Measurements from ENCODE around the gene ACER3. TPM values are rescaled to one million over a fixed set of nuclear protein-coding genes. Genes with fewer than 3 reads are reported as not detected.
A peak's percentile ranks its signal among the peaks of the same experiment; 100 is the strongest.

The ACER3 gene
- total and polyA plus RNA-seq, 2 donors (not counting 1 experiment from before 2014, with no cell fraction given), result 3.3 to 12.9 TPM

GRCh38 chr11:76863196-76863777 lies 2.6 kb downstream of the ACER3 start:
- Mint-ChIP-seq H3K4me3 (peak overlapping the region; percentile 29), H3K9me3 (ENCODE audit: insufficient read depth) (no peaks in the 10 kb centered on the region), H3K4me1 (peaks cover 28% of the 10 kb centered on the region), H3K27me3 (no peaks in the 10 kb centered on the region), H3K27ac (no peak overlapping the region)
- no peak overlapping the region for H2AFZ ChIP-seq (ENCODE audit: insufficient read depth, low read depth, low read length, poor library complexity, severe bottlenecking)
- intact Hi-C loops (cut with micrococcal nuclease), result loop anchor here (5.0 to 10.0 kb wide), 2 partner anchors 54 to 478 kb away; partner anchors contain the start of genes GVQW3 and THAP12
- H3K27ac ChIP-seq (ENCODE audit: low read length in 2 of 2), result no peak overlapping the region
- H4K20me1 ChIP-seq (ENCODE audit: control insufficient read depth, insufficient read depth, low read length, poor library complexity, severe bottlenecking), result no peaks in the 10 kb centered on the region
- ChIA-PET POLR2A (no interaction called here), CTCF (no interaction called here)
- 29% methylated on average over 1 of the region's 3 CpGs for WGBS (ENCODE audit: insufficient coverage)
- peaks cover 23 to 30% of the 10 kb centered on the region in 2 donors for H3K4me1 ChIP-seq (ENCODE audit: control insufficient read depth in 2 of 2, insufficient read depth in 2 of 2, low read length in 2 of 2)
- H3K36me3 ChIP-seq (replicated peaks in 1 of 2; ENCODE audit: control extremely low read depth in 1 of 2, control insufficient read depth in 1 of 2, extremely low read depth in 1 of 2, insufficient read depth in 2 of 2, low read length in 1 of 2), result no peaks in the 10 kb centered on the region
- H3K4me2 ChIP-seq (replicated peaks; ENCODE audit: low read depth, low read length, poor library complexity, severe bottlenecking), result peak overlapping the region; percentile 11
- H3K9ac ChIP-seq (ENCODE audit: low read length), result no peak overlapping the region
- peaks cover 26% of the 10 kb centered on the region for H3K79me2 ChIP-seq (ENCODE audit: control insufficient read depth, insufficient read depth, low read length)
- no peak for TF ChIP-seq EZH2 (IDR thresholded peaks at IDR 0.05; ENCODE audit: borderline replicate concordance, insufficient read depth, low read depth, low read length, poor library complexity, severe bottlenecking)
- no peak for TF ChIP-seq CTCF (IDR thresholded peaks at IDR 0.05)
- no peak overlapping the region for H3K4me3 ChIP-seq (ENCODE audit: control extremely low read depth in 1 of 5, extremely low read depth in 1 of 5, insufficient read depth in 1 of 5, low read depth in 2 of 5, low read length in 4 of 5)
- H3K27me3 ChIP-seq (replicated peaks in 1 of 4; ENCODE audit: control extremely low read depth in 1 of 4, control insufficient read depth in 3 of 4, insufficient read depth in 4 of 4, low read length in 3 of 4), result no peaks in the 10 kb centered on the region
- ATAC-seq (ENCODE audit: low read depth) (no peak), DNase-seq (peak; percentile 20)
- no peaks in the 10 kb centered on the region for H3K9me3 ChIP-seq (ENCODE audit: control extremely low read depth in 1 of 3, control insufficient read depth in 2 of 3, insufficient read depth in 1 of 3, low read length in 2 of 3)

- Histone ChIP-seq H4K20me1 (ENCODE audit: control insufficient read depth, insufficient read depth, low read length, poor library complexity, severe bottlenecking) (no peaks in the 10 kb centered on the region), H3K9me3 (ENCODE audit: control extremely low read depth in 1 of 3, control insufficient read depth in 2 of 3, insufficient read depth in 1 of 3, low read length in 2 of 3) (no peaks in the 10 kb centered on the region), H3K79me2 (ENCODE audit: control insufficient read depth, insufficient read depth, low read length) (peaks cover 15% of the 10 kb centered on the region), H3K27me3 (replicated peaks in 1 of 4; ENCODE audit: control extremely low read depth in 1 of 4, control insufficient read depth in 3 of 4, insufficient read depth in 4 of 4, low read length in 3 of 4) (no peaks in the 10 kb centered on the region), H3K4me1 (ENCODE audit: control insufficient read depth in 2 of 2, insufficient read depth in 2 of 2, low read length in 2 of 2) (peaks cover 9% of the 10 kb centered on the region in 2 donors), H3K4me3 (ENCODE audit: control extremely low read depth in 1 of 5, extremely low read depth in 1 of 5, insufficient read depth in 1 of 5, low read depth in 2 of 5, low read length in 4 of 5) (no peak overlapping the region), H3K36me3 (replicated peaks in 1 of 2; ENCODE audit: control extremely low read depth in 1 of 2, control insufficient read depth in 1 of 2, extremely low read depth in 1 of 2, insufficient read depth in 2 of 2, low read length in 1 of 2) (peaks cover 0 to 2% of the 10 kb centered on the region in 2 experiments), H3K9ac (ENCODE audit: low read length) (no peak overlapping the region), H3K27ac (ENCODE audit: low read length in 2 of 2) (no peak overlapping the region), H2AFZ (ENCODE audit: insufficient read depth, low read depth, low read length, poor library complexity, severe bottlenecking) (no peak overlapping the region), H3K4me2 (replicated peaks; ENCODE audit: low read depth, low read length, poor library complexity, severe bottlenecking) (no peak overlapping the region)
- DNase-seq, result no peak
- no peak overlapping the region for H3K4me3 Mint-ChIP-seq
- no peaks in the 10 kb centered on the region for H3K27me3 Mint-ChIP-seq
- no peak for ATAC-seq (ENCODE audit: low read depth)
- peaks cover 12% of the 10 kb centered on the region for H3K4me1 Mint-ChIP-seq
- intact Hi-C loops (cut with micrococcal nuclease), result no loop called here
- no peaks in the 10 kb centered on the region for H3K9me3 Mint-ChIP-seq (ENCODE audit: insufficient read depth)
- ChIA-PET CTCF (interaction anchor here (2.8 kb wide), 1 partner anchor 46 kb away, joined by 14 read pairs; no protein-coding TSS in a partner anchor), POLR2A (no interaction called here)
- no peak for TF ChIP-seq CTCF (IDR thresholded peaks at IDR 0.05)
- no peak for TF ChIP-seq EZH2 (IDR thresholded peaks at IDR 0.05; ENCODE audit: borderline replicate concordance, insufficient read depth, low read depth, low read length, poor library complexity, severe bottlenecking)
- no peak overlapping the region for H3K27ac Mint-ChIP-seq
- WGBS (ENCODE audit: insufficient coverage), result 96% methylated on average over 5 of the region's 6 CpGs
Measured at GRCh38 chr11:76872959-76873827, 12.5 kb downstream of the ACER3 start.
